Glutamatergic neuron (in vitro differentiated cells): Measurements from ENCODE around the gene PRICKLE3. TPM values are rescaled to one million over a fixed set of nuclear protein-coding genes. Genes with fewer than 3 reads are reported as not detected.

Experiments
- DNase-seq: peaks from one replicate; pipeline ENCODE4 v3.0.0; 2022
- H3K27ac Mint-ChIP-seq: one replicate; pipeline ENCODE4 v1.8.0; 2020; ENCODE audit warnings: mild to moderate bottlenecking, mixed read lengths, inconsistent platforms; ENCODE audit not compliant: unreplicated experiment
- H3K27me3 Mint-ChIP-seq: one replicate; pipeline ENCODE4 v1.8.0; 2020; ENCODE audit warnings: mild to moderate bottlenecking, moderate library complexity, mixed read lengths, inconsistent platforms; ENCODE audit not compliant: unreplicated experiment
- H3K36me3 Mint-ChIP-seq: one replicate; pipeline ENCODE4 v1.8.0; 2020; ENCODE audit warnings: mild to moderate bottlenecking, mixed read lengths, inconsistent platforms; ENCODE audit not compliant: unreplicated experiment
- H3K4me1 Mint-ChIP-seq: one replicate; pipeline ENCODE4 v1.8.0; 2020; ENCODE audit warnings: mild to moderate bottlenecking, low read depth, mixed read lengths, inconsistent platforms; ENCODE audit not compliant: unreplicated experiment
- H3K4me3 Mint-ChIP-seq: one replicate; pipeline ENCODE4 v1.8.0; 2020; ENCODE audit warnings: mild to moderate bottlenecking, mixed read lengths, inconsistent platforms; ENCODE audit not compliant: unreplicated experiment
- H3K9me3 Mint-ChIP-seq: one replicate; pipeline ENCODE4 v1.8.0; 2020; ENCODE audit warnings: mild to moderate bottlenecking, moderate library complexity, mixed read lengths, inconsistent platforms; ENCODE audit not compliant: unreplicated experiment
- CTCF ChIP-seq: fragments of 200-600 bp; sonication (generic); IDR thresholded peaks from one replicate; pipeline ENCODE4 v1.5.0; 2021; ENCODE audit not compliant: partially characterized antibody, unreplicated experiment
- total RNA-seq: library from RNA; stranded (reverse); fragmentation: NEBNext Ultra II Directional; extraction: Animal tissue kit (Norgen Biotek cat#: 25700); gene quantifications from one replicate; pipeline ENCODE4 v1.2.1, GENCODE V29; 2021; ENCODE audit not compliant: unreplicated experiment

The PRICKLE3 gene
- total RNA-seq, 1 donor from 2014 or later, result 1.6 TPM

- no peaks in the 10 kb centered on the region for H3K27me3 Mint-ChIP-seq
- DNase-seq, result no peak
- H3K9me3 Mint-ChIP-seq, result peaks cover 2% of the 10 kb centered on the region
- peaks cover 5% of the 10 kb centered on the region for H3K36me3 Mint-ChIP-seq
- TF ChIP-seq CTCF, result no peak
- peaks cover 3% of the 10 kb centered on the region for H3K4me1 Mint-ChIP-seq
- H3K4me3 Mint-ChIP-seq, result no peak overlapping the region
- no peak overlapping the region for H3K27ac Mint-ChIP-seq
Measured at GRCh38 chrX:49212861-49213260, 26.7 kb upstream of the PRICKLE3 start.

- H3K4me3 Mint-ChIP-seq, result no peak overlapping the region
- H3K4me1 Mint-ChIP-seq, result peaks cover 3% of the 10 kb centered on the region
- peaks cover 5% of the 10 kb centered on the region for H3K36me3 Mint-ChIP-seq
- no peaks in the 10 kb centered on the region for H3K27me3 Mint-ChIP-seq
- H3K9me3 Mint-ChIP-seq, result peaks cover 2% of the 10 kb centered on the region
- H3K27ac Mint-ChIP-seq, result no peak overlapping the region
- no peak for TF ChIP-seq CTCF
- no peak for DNase-seq
Measured at GRCh38 chrX:49212209-49212608, 26.0 kb upstream of the PRICKLE3 start.

GRCh38 chrX:49211074-49211473 lies 24.9 kb upstream of the PRICKLE3 start:
- H3K27ac Mint-ChIP-seq, result no peak overlapping the region
- no peaks in the 10 kb centered on the region for H3K27me3 Mint-ChIP-seq
- H3K9me3 Mint-ChIP-seq, result peaks cover 2% of the 10 kb centered on the region
- TF ChIP-seq CTCF, result no peak
- peaks cover 5% of the 10 kb centered on the region for H3K36me3 Mint-ChIP-seq
- H3K4me1 Mint-ChIP-seq, result peaks cover 3% of the 10 kb centered on the region
- no peak overlapping the region for H3K4me3 Mint-ChIP-seq
- no peak for DNase-seq

GRCh38 chrX:49210406-49210805 lies 24.2 kb upstream of the PRICKLE3 start:
- DNase-seq, result no peak
- no peak for TF ChIP-seq CTCF
- H3K4me3 Mint-ChIP-seq, result no peak overlapping the region
- peaks cover 3% of the 10 kb centered on the region for H3K4me1 Mint-ChIP-seq
- peaks cover 5% of the 10 kb centered on the region for H3K36me3 Mint-ChIP-seq
- peaks cover 2% of the 10 kb centered on the region for H3K9me3 Mint-ChIP-seq
- H3K27me3 Mint-ChIP-seq, result no peaks in the 10 kb centered on the region
- no peak overlapping the region for H3K27ac Mint-ChIP-seq

GRCh38 chrX:49209434-49210251 lies 23.5 kb upstream of the PRICKLE3 start:
- Mint-ChIP-seq H3K4me1 (no peaks in the 10 kb centered on the region), H3K4me3 (no peak overlapping the region), H3K36me3 (peaks cover 5% of the 10 kb centered on the region), H3K9me3 (peaks cover 2% of the 10 kb centered on the region), H3K27me3 (no peaks in the 10 kb centered on the region), H3K27ac (no peak overlapping the region)
- DNase-seq, result peak; percentile 24
- no peak for TF ChIP-seq CTCF
